HG03064 (cell line): ENCODE measurements around the gene CRKL.

Source experiments
- ATAC-seq: cut with Tn5 transposase; IDR thresholded peaks from one replicate; pipeline ENCODE4 v1.9.1; 2021; ENCODE audit warnings: low read depth; ENCODE audit not compliant: unreplicated experiment

Gene CRKL

GRCh38 chr22:20949698-20950183 is 32.5 kb downstream of the CRKL start:
- ATAC-seq, result no peak

GRCh38 chr22:20951151-20951931 is 34.1 kb downstream of the CRKL start:
- ATAC-seq, result no peak

GRCh38 chr22:20951932-20952380 is 34.7 kb downstream of the CRKL start:
- no peak for ATAC-seq

- ATAC-seq, result no peak
Observed at GRCh38 chr22:20952544-20953341, 35.5 kb downstream of the CRKL start.

GRCh38 chr22:20953342-20953608 is 36.1 kb downstream of the CRKL start:
- ATAC-seq, result no peak

- no peak for ATAC-seq
Observed at GRCh38 chr22:20953668-20954500, 36.7 kb downstream of the CRKL start.

- no peak for ATAC-seq
Observed at GRCh38 chr22:20955548-20955947, 38.3 kb downstream of the CRKL start.

- no peak for ATAC-seq
Observed at GRCh38 chr22:20956258-20957101, 39.3 kb downstream of the CRKL start.

GRCh38 chr22:20957102-20957682 is 40.0 kb downstream of the CRKL start:
- ATAC-seq, result no peak

GRCh38 chr22:20957683-20958431 is 40.6 kb downstream of the CRKL start:
- no peak for ATAC-seq

GRCh38 chr22:20959578-20960461 is 42.6 kb downstream of the CRKL start:
- no peak for ATAC-seq

GRCh38 chr22:20960609-20961008 is 43.4 kb downstream of the CRKL start:
- no peak for ATAC-seq

- ATAC-seq, result no peak
Observed at GRCh38 chr22:20962491-20962945, 45.3 kb downstream of the CRKL start.

GRCh38 chr22:20963201-20964052 is 46.2 kb downstream of the CRKL start:
- no peak for ATAC-seq

GRCh38 chr22:20964090-20964798 is 47.0 kb downstream of the CRKL start:
- no peak for ATAC-seq

GRCh38 chr22:20964799-20965103 is 47.5 kb downstream of the CRKL start:
- ATAC-seq, result no peak
